ENCODE measurements around the gene GPC5.

GRCh38 chr13:91529739-91530482 is 131.5 kb downstream of the GPC5 start:
- TF ChIP-seq TAF1 (IDR thresholded peaks at IDR 0.05; ENCODE audit: low read depth), result no peak
- no peak for TF ChIP-seq RAD21 (IDR thresholded peaks at IDR 0.05; ENCODE audit: low read depth)
- no peak for TF ChIP-seq CEBPB (IDR thresholded peaks at IDR 0.05)
- no peak for TF ChIP-seq MAX (IDR thresholded peaks at IDR 0.05)
- TF ChIP-seq REST (IDR thresholded peaks at IDR 0.05; ENCODE audit: low read depth), result no peak
- no peak for TF ChIP-seq EGR1 (IDR thresholded peaks at IDR 0.05)
- TF ChIP-seq TCF12 (IDR thresholded peaks at IDR 0.05; ENCODE audit: low read depth), result no peak
- no peak for TF ChIP-seq YY1 (IDR thresholded peaks at IDR 0.05; ENCODE audit: low read depth)
- TF ChIP-seq NFIC (IDR thresholded peaks at IDR 0.05), result no peak
- no peak for TF ChIP-seq EP300 (IDR thresholded peaks at IDR 0.05; ENCODE audit: borderline replicate concordance)
- TF ChIP-seq ZBTB7A (IDR thresholded peaks at IDR 0.05; ENCODE audit: low read depth), result no peak
